Activated CD4-positive, alpha-beta T cell treated with anti-CD3 and anti-CD28 coated beads for 48 hours (primary cell): Measurements from ENCODE around the gene CD40.
A peak's percentile ranks its signal among the peaks of the same experiment; 100 is the strongest.

Experiments
- DNase-seq: peaks from one replicate; pipeline ENCODE4 v3.0.0-alpha.2; 2020

CD40 gene

GRCh38 chr20:46123482-46124245 lies 5.5 kb downstream of the CD40 start:
- no peak for DNase-seq

GRCh38 chr20:46126440-46127056 lies 8.4 kb downstream of the CD40 start:
- no peak for DNase-seq

- DNase-seq: no peak
Measured at GRCh38 chr20:46127396-46128010, 9.4 kb downstream of the CD40 start.

- DNase-seq: no peak
Measured at GRCh38 chr20:46128310-46129151, 10.4 kb downstream of the CD40 start.

- DNase-seq: no peak
Measured at GRCh38 chr20:46129955-46130481, 11.9 kb downstream of the CD40 start.

- no peak for DNase-seq
Measured at GRCh38 chr20:46130534-46130933, 12.4 kb downstream of the CD40 start.

- no peak for DNase-seq
Measured at GRCh38 chr20:46131396-46131795, 13.3 kb downstream of the CD40 start.

GRCh38 chr20:46132705-46133120 lies 14.6 kb downstream of the CD40 start:
- peak; percentile 77 for DNase-seq

GRCh38 chr20:46133886-46134654 lies 16.0 kb downstream of the CD40 start:
- no peak for DNase-seq

GRCh38 chr20:46134716-46135115 lies 16.6 kb downstream of the CD40 start:
- no peak for DNase-seq

- no peak for DNase-seq
Measured at GRCh38 chr20:46135856-46136633, 17.9 kb downstream of the CD40 start.

GRCh38 chr20:46137816-46138215 lies 19.7 kb downstream of the CD40 start:
- no peak for DNase-seq

GRCh38 chr20:46139266-46139889 lies 21.3 kb downstream of the CD40 start:
- DNase-seq: no peak

- DNase-seq: no peak
Measured at GRCh38 chr20:46139908-46140482, 21.9 kb downstream of the CD40 start.

GRCh38 chr20:46142124-46142523 lies 24.0 kb downstream of the CD40 start:
- no peak for DNase-seq

GRCh38 chr20:46144432-46145025 lies 26.4 kb downstream of the CD40 start:
- DNase-seq: no peak

GRCh38 chr20:46145713-46146112 lies 27.6 kb downstream of the CD40 start:
- no peak for DNase-seq

- no peak for DNase-seq
Measured at GRCh38 chr20:46148313-46149208, 30.4 kb downstream of the CD40 start.

- no peak for DNase-seq
Measured at GRCh38 chr20:46150943-46151342, 32.8 kb downstream of the CD40 start.
